Measurements from ENCODE around the gene AP2A2.

- TF ChIP-seq CTCF (IDR thresholded peaks at IDR 0.05; ENCODE audit: low read depth, low read length, poor library complexity, severe bottlenecking) = no peak
- no peak for TF ChIP-seq EZH2phosphoT487 (IDR thresholded peaks at IDR 0.05; ENCODE audit: borderline replicate concordance, low read length)
Measured at GRCh38 chr11:993632-994167, 68.0 kb downstream of the AP2A2 start.
